Activated T-helper 1 cell treated with anti-CD3 and anti-CD28 coated beads, Interleukin-2, amount 50 U/mL, for 16 hours (primary cell): Measurements from ENCODE around the gene RNF183.
"Not testable (repeated sequence)": the region's sequence is repeated elsewhere in the genome, so short reads cannot be mapped to it uniquely, and the experiment has no call there.

Experiments
- DNase-seq, 2 donors: peaks; one replicate each; pipeline ENCODE4 v3.0.0-alpha.2; 2020; ENCODE audit warnings: low read depth in 1 of 2, low spot score in 1 of 2

The RNF183 gene

DNA sequence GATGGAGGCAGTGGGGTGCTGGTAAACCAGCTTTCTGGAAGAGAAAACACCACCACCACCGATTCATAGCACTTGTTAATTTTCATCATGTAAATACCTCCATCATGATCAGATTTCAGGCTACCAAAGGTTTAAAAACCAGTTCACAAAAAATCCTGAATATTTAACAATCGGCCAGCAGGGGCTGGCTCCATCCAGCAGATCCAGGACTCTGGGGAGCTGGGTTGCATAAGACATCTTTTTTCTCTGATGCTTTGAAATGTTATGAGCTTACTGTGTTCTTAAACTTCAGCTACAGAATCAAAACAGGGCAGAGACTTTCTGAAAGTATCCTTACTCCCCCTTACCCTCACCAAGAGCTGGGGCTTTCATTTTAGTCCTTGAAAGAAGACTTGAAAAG is 14.6 kb upstream of the RNF183 start:
- DNase-seq = no peak

DNA sequence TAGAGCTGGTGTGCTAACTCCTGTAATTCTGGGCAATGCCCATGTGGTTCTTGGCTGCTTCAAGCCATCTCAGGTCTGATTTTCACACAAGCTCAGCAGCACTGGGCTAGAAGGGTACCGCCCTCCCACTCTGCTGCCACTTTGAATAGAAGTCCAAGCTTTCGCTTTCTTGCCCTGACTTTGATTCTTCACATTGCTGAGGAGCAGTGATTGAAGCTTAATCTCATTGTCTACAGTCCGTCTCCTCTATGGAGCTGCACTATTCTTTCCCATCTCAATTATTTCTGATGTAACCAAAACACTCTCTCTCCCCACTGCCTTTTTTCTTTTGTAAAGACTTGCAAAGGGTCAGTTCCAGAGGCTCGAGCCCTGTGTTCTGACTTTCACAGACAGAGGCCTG is 12.9 kb upstream of the RNF183 start:
- no peak for DNase-seq

DNA sequence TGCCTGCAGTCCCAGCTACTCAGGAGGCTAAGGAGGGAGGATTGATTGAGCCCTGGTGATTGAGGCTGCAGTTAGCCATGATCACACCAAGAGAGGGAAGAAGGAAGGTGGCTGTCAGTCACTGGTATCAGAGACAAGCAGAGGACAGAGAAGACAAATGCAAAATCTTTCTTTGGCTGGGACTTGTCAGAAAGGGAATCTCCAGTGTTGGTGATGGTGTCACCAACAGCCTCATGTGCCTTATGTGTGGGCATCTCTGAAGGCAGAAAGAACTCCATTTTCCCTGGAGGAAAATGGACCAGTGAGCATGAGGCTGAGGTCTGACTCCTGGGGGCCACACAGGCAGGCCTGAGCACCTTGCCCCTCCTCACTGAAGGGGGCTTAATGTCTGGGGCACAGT is 12.1 kb upstream of the RNF183 start:
- DNase-seq = no peak

DNA sequence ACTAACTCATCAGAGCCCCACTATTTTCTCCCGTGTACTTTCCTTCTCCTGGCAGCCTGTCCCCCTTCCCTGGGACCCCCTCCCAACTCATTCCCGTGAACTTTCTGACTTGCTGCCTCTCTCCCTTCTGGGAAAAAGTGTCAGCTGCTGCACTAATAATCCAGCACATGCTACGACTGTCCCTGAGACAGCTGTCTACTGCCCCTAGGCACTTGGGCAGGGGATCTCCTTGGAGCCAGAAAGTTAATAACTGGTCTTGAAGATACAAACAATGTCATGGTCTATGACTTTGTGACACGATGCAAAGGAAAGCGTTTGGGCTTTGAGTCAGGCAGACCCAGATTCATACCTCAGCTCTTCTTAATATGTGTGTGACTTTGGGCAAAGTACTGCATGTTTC is 10.1 kb upstream of the RNF183 start:
- no peak for DNase-seq

DNA sequence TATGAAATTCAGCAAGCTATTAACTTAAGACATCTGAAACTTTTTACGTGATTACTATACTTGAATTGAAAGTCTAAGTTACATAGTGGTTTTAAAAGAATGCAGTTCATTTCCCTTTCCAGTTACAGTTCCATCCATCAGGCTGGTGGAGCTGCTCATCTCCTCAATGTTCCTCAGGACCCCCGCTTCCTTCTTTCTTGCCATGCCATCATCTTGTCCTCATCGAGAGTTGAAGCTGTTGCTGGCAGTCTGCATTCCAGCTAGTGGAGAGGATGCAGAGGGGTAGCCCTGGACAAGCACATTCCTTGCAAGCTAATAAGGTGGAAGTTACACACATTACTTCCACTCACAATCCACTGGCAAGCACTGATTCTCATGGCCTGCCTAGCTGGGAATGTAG is 8.8 kb upstream of the RNF183 start:
- no peak for DNase-seq

DNA sequence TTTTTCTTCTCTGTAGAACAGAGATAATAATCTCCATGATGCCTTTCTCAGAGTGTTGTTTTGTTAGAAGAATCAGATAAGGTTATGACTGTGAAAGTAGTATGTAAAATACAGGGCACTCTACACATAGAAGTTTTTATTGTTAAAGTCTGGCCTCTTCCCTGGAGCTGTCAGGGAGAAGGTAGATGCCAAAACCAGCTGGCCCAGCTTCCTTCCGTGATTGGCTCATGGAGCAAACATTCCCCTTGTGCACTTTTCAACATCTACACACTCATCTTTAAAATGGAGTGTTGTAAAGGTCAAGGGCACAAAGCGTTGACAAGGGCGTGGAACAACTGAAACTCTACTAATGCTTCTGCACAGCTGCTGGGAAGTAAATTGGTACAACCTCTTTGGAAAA is 7.4 kb upstream of the RNF183 start:
- DNase-seq = no peak

DNA sequence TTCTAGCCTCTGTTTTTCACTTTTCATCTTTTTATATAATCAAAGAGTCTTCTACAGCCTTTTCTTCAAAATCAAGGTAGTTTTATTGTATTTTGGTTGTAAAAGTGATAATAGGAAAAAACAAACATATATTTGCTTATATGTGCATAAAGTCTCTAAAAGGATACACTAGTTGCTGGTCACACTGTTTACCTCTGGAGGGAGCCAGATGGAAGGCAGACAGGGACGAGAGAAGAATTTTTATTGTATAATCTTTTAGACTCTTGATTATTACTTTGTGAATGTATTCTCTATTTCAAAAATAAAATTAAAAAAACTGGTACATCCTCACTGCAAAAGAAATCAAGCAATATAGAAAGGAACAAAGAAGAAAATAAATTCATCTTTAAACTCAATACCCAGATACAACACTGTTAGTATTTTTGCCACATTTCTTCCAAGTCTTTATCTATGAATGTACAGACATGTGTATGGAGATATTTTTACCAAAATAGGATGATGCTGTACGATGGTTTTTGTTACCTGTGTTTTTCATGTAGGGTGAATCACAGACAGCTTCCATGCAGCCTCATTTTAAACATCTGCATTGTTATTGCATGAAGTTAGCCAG is 6.1 kb upstream of the RNF183 start:
- DNase-seq = no peak

DNA sequence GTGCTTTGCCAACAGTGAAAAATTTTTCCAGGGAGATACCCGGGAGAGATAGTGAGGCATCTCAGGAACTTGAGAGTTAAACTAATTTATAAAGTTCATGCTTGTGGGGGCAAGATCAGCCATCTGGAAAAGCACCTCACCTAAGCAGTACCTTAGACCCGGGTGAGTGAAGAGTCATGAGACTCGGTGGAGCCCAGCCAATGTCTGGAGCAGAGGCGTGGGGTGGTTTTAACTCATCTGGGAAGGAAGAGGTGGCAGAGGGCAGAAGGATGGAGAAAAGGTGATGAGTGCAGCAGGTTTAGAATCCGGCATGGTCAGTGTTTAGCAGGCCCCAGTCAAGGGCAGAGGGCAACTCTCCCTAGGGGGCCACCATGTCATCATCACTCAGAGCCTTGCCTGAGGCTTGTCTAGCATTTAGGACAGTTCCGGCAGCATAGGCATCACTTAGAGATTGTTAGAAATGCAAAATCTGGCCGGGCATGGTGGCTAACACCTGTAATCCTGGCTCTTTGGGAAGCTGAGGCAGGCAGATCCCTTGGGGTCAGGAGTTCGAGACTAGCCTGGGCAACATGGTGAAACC is 4.3 kb upstream of the RNF183 start:
- no peak for DNase-seq

DNA sequence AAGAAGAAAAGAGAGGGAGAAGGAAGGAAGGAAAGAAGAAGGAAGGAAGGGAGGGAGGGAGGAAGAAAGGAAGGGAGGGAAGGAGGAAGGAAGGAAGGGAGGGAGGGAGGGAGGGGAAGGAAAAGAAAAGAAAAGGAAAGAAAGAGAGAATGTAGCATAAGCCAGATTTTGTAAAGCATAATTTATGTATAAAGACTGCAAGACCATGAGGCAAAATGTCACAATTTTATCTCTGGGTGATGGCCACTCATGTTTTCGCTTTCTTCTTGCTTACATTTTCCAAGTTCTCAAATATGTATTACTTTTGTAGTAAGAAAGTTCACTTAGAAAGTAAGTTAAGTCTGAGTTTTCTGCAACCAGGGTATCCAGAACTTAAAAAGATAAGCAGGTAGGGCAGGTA is 3.4 kb upstream of the RNF183 start:
- no peak for DNase-seq

DNA sequence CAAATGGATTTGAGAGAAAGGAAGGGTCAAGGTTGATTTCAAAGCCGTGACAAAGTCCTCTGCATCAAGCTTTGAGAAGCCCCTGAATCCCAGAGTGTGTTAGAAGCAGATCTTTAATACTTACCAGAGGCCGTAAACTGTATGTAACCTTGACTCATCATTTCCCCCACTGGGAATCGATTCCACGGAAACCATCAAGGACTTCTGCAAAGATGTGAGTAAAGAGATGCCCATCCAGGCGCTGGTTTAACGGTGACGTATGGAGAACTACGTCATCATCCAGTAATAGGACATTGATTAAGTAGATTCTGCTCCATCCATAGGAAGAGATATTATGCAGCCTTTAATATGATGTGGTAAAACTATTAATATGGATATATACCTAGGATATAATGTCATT is 1.6 kb downstream of the RNF183 start:
- DNase-seq = no peak

DNA sequence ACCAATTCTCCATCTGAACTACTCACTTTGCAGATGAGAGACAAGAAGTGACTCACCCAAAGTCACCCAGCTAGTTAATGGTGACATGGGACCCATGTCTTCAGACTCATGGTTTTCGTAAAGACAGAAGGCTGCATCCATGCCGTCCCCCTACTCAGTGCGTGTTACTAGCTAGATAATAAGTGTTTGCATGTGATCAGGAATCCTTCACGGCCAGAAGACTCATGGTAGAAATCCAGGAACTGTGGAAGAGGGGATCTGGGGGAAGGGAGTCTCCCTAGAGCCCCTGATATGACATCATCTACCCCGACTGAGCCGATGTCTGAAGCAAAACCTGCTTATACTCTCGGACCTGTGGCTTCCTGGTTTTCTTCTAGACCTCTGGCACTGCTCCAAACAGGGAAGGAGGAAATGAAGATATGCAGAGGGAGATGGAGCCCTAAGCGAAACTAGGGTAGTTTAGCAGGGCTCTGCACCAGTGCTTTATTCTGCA is 3.3 kb downstream of the RNF183 start:
- no peak for DNase-seq

DNA sequence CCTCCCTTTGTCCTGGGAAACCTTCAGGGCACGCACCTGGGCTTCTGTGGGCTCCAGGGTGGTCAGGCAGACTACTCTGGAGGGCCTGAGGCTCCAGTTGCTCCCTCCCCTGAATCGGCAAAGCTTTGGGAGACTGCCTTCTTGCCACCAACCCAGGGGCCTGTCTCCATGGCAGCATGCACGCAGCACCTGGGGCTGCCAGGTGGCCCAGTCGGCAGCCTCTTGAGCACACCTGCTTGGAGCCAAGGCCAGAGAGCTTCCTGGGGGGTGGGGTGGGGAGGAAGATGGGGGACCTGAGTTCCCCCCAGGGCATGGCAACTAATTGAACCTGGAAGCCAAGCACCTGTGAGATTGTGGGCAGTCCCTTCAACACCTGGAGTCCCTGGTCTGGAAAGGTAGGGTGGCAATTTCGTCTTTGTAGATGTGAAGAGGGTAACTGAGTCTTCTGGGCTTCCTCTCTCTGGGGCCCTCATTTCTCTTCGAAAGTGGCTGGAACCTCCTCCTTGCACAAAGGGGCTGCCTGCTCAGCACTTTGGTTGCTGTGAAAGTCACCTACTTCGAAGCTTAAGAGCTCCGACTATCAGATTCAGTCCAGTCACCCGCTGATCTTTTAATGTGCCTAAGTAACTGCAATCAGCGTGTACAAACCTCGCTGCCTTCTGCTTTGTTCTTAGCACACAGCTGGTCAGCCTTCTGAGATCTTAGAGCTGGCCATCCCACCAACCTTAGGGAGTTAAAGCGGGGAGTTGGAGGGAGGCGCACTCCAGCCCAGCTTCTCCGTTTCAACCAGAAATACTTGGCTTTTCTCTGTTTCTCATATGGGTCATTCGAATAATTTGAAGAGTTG is 4.0 kb downstream of the RNF183 start:
- no peak for DNase-seq

DNA sequence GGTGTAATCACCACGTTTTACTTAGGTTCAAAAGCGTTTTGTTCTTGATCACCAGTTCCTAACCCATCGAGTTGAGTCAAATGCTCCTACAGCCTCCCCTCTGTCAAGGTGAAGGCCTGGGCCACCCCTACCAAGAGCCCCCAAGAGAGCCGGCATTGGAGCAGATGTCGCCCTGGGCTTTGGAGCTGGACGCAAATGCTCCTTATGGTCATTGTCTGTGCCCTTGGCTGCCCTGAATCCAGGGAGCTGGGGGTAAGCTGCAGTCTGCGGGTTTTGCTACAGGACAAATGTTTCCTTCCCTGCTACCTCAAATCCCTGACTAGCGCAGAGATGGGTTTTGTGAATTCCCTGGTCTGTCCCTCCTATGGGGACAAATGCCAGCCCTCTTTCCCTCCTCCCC is 4.9 kb downstream of the RNF183 start:
- DNase-seq = no peak

DNA sequence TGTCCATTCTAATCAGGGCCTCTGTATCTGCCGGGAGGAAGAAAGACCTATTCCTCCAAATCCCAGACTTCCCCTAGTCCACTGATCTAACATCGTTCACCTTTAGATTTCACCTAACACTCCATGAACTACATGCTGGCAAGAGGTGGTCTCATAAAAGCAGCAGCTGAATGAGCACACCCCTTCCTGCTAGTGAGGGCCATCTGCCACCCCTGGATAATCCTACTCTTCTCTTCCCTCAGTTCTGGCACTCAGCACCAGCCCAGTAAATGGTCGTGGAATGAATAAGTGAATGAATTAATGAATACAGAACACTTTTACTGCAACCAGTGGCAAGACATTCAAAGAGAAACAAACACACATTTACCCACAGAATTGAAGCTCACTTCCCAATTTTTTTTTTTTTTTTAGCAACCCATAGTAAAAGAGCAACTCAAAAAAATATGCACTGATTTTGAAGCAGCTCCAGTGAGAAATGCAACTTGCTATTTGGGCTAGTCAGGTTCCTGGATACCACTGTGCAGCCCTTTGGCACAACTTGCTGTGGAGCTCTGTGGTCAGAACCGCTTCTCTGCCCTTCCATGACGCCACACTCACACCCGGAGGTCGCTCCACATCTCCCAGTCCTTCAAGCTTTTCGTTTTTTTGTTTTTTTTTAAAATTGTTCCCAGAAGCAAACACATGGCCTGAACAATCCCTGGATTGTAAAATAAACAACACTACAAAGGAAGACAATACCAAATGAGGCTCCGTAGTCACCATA is 6.2 kb downstream of the RNF183 start:
- DNase-seq = no peak

DNA sequence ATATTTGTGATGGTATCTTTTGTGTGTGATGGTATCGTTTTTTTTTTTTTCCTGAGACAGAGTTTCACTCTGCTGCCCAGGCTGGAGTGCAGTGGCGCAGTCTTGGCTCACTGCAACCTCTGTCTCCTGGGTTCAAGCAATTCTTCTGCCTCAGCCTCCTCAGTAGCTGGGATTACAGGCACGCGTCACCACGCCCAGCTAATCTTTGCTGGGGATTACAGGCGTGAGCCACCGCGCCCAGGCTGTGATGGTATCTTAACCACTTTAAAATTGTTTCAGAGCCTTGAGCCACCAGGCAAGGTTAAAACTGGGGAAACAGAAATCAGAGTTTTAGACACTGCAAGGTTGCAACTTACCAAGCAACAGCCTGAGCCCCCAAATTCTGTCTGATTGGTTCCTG is 6.9 kb downstream of the RNF183 start:
- DNase-seq = not testable (repeated sequence)

DNA sequence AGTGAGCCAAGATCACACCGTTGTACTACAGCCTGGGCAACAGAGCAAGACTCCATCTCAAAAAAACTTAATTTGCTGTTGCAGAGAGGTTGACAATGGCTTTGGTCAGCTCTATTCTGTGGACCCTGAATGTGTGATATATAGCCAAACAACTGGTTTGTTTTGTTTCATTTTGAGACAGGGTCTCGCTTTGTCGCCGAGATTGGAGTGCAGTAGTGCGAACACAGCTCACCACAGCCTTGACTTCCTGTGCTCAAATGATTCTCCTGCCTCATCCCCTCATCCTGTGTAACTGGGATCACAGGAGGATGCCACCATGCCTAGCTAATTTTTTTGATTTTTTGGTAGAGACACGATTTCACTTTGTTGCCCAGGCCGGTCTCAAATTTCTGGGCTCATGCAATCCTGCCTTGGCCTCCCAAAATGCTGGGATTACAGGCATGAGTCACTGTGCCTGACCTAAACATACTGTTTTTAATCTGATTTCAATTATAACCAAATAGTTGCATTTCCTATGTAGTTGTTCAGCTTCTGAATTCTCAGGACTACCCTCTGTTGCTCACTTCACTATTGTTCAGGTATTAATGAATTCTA is 9.8 kb downstream of the RNF183 start:
- DNase-seq = no peak

DNA sequence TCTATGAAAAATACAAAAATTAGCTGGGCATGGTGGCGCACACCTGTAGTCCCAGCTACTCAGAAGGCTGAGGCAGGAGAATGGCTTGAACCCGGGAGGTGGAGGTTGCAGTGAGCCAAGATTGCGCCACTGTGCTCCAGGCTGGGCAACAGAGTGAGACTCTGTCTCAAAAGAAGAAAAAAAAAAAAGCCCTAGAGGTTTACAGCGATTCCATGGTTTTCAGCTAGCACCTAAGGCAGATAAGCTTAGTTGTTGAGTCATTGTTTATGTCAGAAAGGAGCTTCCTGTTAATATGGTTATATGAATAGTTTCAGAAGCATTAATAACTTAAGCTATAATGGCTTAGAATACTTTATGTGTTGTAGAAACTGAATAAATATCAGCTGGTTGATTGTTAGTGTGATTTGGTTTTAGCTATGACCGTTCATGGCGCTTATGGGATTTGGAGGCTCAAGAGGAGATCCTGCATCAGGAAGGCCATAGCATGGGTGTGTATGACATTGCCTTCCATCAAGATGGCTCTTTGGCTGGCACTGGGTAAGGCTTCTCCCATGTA is 13.0 kb downstream of the RNF183 start:
- no peak for DNase-seq

DNA sequence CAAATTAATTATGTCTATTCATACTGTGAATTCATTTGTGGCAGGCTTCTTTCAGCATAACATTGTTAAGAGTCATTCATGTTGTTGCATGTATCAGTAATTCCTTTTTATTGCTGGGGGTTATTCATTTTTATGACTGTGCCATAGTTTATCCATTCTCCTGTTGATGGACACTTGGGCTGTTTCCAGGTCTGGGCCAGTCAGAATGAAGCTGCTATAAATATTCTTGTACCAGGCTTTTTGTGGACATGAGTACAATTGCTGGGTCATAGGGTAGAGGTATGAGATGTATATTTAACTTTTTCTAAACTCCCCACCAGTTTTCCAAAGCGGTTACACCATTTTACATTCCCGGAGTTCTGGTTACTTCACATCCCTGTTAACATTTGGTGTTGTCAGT is 14.1 kb downstream of the RNF183 start:
- no peak for DNase-seq

DNA sequence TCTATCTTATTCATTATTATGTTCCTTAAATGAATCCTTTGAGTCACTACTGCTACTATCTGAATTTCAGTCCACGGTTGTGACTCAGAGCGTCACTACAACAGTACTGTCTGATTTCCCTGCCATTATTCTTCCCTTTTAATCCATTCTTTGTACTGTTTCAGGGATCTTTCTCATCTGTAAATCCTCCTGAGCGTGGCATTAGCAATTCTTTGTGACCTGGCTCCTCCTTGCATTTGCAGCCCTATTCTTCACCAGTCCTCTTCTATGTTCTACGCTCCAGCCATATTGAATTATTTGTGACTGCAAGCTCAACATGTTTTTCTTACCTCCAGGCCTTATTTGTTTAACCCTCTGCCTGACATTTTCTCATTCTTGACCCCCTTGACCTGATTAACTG is 21.8 kb downstream of the RNF183 start:
- DNase-seq = no peak

DNA sequence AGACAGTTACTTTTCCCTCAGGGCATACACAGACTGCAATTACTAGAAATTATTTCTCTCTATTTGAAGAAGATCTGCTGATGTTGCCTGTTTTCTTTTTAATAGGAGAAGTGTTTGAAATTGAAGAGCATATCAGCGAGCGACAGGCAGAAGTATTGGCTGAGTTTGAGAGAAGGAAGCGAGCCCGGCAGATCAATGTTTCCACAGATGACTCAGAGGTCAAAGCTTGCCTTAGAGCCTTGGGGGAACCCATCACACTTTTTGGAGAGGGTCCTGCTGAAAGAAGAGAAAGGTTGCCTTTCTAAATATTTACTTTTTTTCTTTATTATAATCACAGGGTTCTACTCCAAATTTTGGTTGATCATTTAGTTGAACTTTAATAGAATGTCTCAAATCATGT is 24.3 kb downstream of the RNF183 start:
- DNase-seq = no peak
